SK-N-SH (cell line): ENCODE results near the gene FOXE3. TPM values are rescaled to one million over a fixed set of nuclear protein-coding genes. Genes with fewer than 3 reads are reported as not detected.

Source experiments
- CTCF ChIA-PET: fragments of 300-600, 350-600 bp; formaldehyde crosslinking; extraction: SDS; loops from one replicate; lab custom pipeline; 2021; lab: Yijun Ruan, JAX
- POLR2A ChIA-PET: fragments of 350-600 bp; sonication (Branson Sonifier 250); formaldehyde crosslinking; extraction: SDS; loops from one replicate; lab custom pipeline; 2020; ENCODE audit warnings: antibody characterized with exemption, inconsistent platforms; lab: Yijun Ruan, JAX
- DNase-seq: peaks from one replicate; pipeline ENCODE4 v3.0.0; 2012
- H2AFZ ChIP-seq: fragments of 200-600 bp; sonication (generic); 2 replicates; pipeline ENCODE4 v1.8.1; 2016; ENCODE audit warnings: antibody characterized with exemption, mild to moderate bottlenecking, low read depth
- H3F3A ChIP-seq: fragments of 200-600 bp; sonication (generic); replicated peaks from 2 replicates; pipeline ENCODE3; 2016; ENCODE audit warnings: antibody characterized with exemption, mild to moderate bottlenecking; ENCODE audit not compliant: insufficient read depth
- H3K27ac ChIP-seq, 2 experiments: fragments of 200-500 bp in 1 of 2; fragments of 200-600 bp in 1 of 2; sonication (Bioruptor generic) in 1 of 2; sonication (generic), shearing (Covaris generic) in 1 of 2; 2 replicates each; pipeline versions ENCODE4 v1.5.1 to v1.6.1; 2014 to 2016; ENCODE audit warnings: low read depth in 2 of 2, inconsistent platforms in 1 of 2, low read length in 1 of 2, mild to moderate bottlenecking in 1 of 2, mixed read lengths in 1 of 2
- H3K27me3 ChIP-seq: fragments of 200-600 bp; sonication (generic), shearing (Covaris generic); 2 replicates; pipeline ENCODE4 v1.6.1; 2016; ENCODE audit warnings: mixed run types; ENCODE audit not compliant: insufficient read depth
- H3K36me3 ChIP-seq, 2 experiments: fragments of 200-500 bp in 1 of 2; fragments of 200-600 bp in 1 of 2; sonication (Bioruptor generic) in 1 of 2; sonication (generic) in 1 of 2; replicated peaks in 1 of 2; 2 replicates each; pipeline versions ENCODE3 to v1.5.1; 2014 to 2016; ENCODE audit warnings: low read length in 1 of 2, mild to moderate bottlenecking in 1 of 2; ENCODE audit not compliant: insufficient read depth in 2 of 2, control insufficient read depth in 1 of 2
- H3K4me1 ChIP-seq, 2 experiments: fragments of 200-500 bp in 1 of 2; fragments of 200-600 bp in 1 of 2; sonication (Bioruptor generic) in 1 of 2; sonication (generic), shearing (Covaris generic) in 1 of 2; 2 replicates each; pipeline versions ENCODE4 v1.5.1 to v1.6.1; 2014 to 2016; ENCODE audit warnings: low read depth in 1 of 2, low read length in 1 of 2, mixed run types in 1 of 2; ENCODE audit not compliant: insufficient read depth in 2 of 2, control insufficient read depth in 1 of 2
- H3K4me2 ChIP-seq: fragments of 200-600 bp; sonication (generic), shearing (Covaris generic); 2 replicates; pipeline ENCODE4 v1.6.1; 2017; ENCODE audit warnings: mixed run types
- H3K4me3 ChIP-seq, 2 experiments: fragments of 200-500 bp in 1 of 2; fragments of 200-600 bp in 1 of 2; sonication (Bioruptor generic) in 1 of 2; sonication (generic), shearing (Covaris generic) in 1 of 2; 2 replicates each; pipeline versions ENCODE4 v1.5.1 to v1.8.1; 2014 to 2016; ENCODE audit warnings: low read depth in 2 of 2, inconsistent platforms in 1 of 2, low read length in 1 of 2, mild to moderate bottlenecking in 1 of 2, mixed read lengths in 1 of 2, moderate library complexity in 1 of 2
- H3K79me2 ChIP-seq: fragments of 200-600 bp; sonication (generic); 2 replicates; pipeline ENCODE4 v1.8.1; 2017; ENCODE audit warnings: mild to moderate bottlenecking; ENCODE audit not compliant: insufficient read depth
- H3K9ac ChIP-seq: fragments of 200-600 bp; sonication (generic); 2 replicates; pipeline ENCODE4 v1.6.1; 2017; ENCODE audit warnings: mixed run types
- H3K9me2 ChIP-seq: fragments of 200-600 bp; sonication (generic); 2 replicates; pipeline ENCODE4 v1.6.1; 2017; ENCODE audit warnings: mixed run types
- H3K9me3 ChIP-seq: fragments of 200-600 bp; sonication (generic); 2 replicates; pipeline ENCODE4 v1.6.1; 2017; ENCODE audit warnings: mixed run types, mild to moderate bottlenecking, moderate library complexity
- H4K20me1 ChIP-seq: fragments of 200-600 bp; sonication (generic); 2 replicates; pipeline ENCODE4 v1.6.1; 2017; ENCODE audit warnings: mild to moderate bottlenecking, mixed run types; ENCODE audit not compliant: insufficient read depth
- CTCF ChIP-seq: fragments of 200-600 bp; sonication (generic); IDR thresholded peaks from 2 replicates; pipeline ENCODE4 v1.6.1; 2017; ENCODE audit warnings: antibody characterized with exemption, mild to moderate bottlenecking, moderate library complexity
- ELF1 ChIP-seq: IDR thresholded peaks from 2 replicates; pipeline ENCODE4 v1.4.0; 2012
- EZH2phosphoT487 ChIP-seq: fragments of 200-600 bp; sonication (generic); IDR thresholded peaks from 2 replicates; pipeline ENCODE4 v1.6.1; 2017; ENCODE audit warnings: low read depth, mixed run types, mild to moderate bottlenecking, antibody characterized with exemption, moderate library complexity, borderline replicate concordance
- FOSL2 ChIP-seq: IDR thresholded peaks from 2 replicates; pipeline ENCODE4 v1.4.0; 2012; ENCODE audit warnings: low read depth, mild to moderate bottlenecking, moderate library complexity, borderline replicate concordance
- FOXM1 ChIP-seq: IDR thresholded peaks from 2 replicates; pipeline ENCODE4 v1.4.0; 2012; ENCODE audit warnings: low read depth, mild to moderate bottlenecking
- GATA2 ChIP-seq: sonication (generic); formaldehyde crosslinking; IDR thresholded peaks from 2 replicates; pipeline ENCODE4 v1.5.0; 2020; ENCODE audit warnings: mild to moderate bottlenecking, missing genetic modification reagents
- JUND ChIP-seq: IDR thresholded peaks from 2 replicates; pipeline ENCODE4 v1.4.0; 2012
- MEF2A ChIP-seq: IDR thresholded peaks from 2 replicates; pipeline ENCODE4 v1.4.0; 2012; ENCODE audit warnings: low read depth, borderline replicate concordance
- MXI1 ChIP-seq: IDR thresholded peaks from 2 replicates; pipeline ENCODE4 v1.6.1; 2012; ENCODE audit warnings: mild to moderate bottlenecking, low read depth, low read length, improper control_type of control experiment
- PBX3 ChIP-seq: IDR thresholded peaks from 2 replicates; pipeline ENCODE4; 2012
- POLR2AphosphoS5 ChIP-seq: IDR thresholded peaks from 2 replicates; pipeline ENCODE4 v1.6.1; 2012; ENCODE audit warnings: low read depth, low read length
- RAD21 ChIP-seq: IDR thresholded peaks from 2 replicates; pipeline ENCODE4 v1.6.1; 2012; ENCODE audit warnings: mild to moderate bottlenecking, low read length
- RCOR1 ChIP-seq: fragments of 150-350 bp; IDR thresholded peaks from 2 replicates; pipeline ENCODE4 v1.6.1; 2017; ENCODE audit warnings: antibody characterized with exemption, low read length
- RXRA ChIP-seq: IDR thresholded peaks from 2 replicates; pipeline ENCODE4 v1.4.0; 2012; ENCODE audit warnings: low read depth, mild to moderate bottlenecking, borderline replicate concordance
- SIN3A ChIP-seq: IDR thresholded peaks from 2 replicates; pipeline ENCODE4 v1.6.1; 2012; ENCODE audit warnings: low read depth, mild to moderate bottlenecking, low read length, moderate library complexity, borderline replicate concordance
- SMC3 ChIP-seq: IDR thresholded peaks from 2 replicates; pipeline ENCODE4 v1.6.1; 2012; ENCODE audit warnings: low read depth, low read length, improper control_type of control experiment
- TCF12 ChIP-seq: IDR thresholded peaks from 2 replicates; pipeline ENCODE4 v1.4.0; 2012
- YY1 ChIP-seq: IDR thresholded peaks from 2 replicates; pipeline ENCODE4 v1.4.0; 2012; ENCODE audit warnings: low read depth, mild to moderate bottlenecking
- WGBS: methylation state at CpG from one replicate; pipeline ENCODE4 v1.1.6; 2017; ENCODE audit warnings: low lambda C conversion rate; 5-methylcytosine and 5-hydroxymethylcytosine counted together
- polyA plus RNA-seq, 3 experiments: library from polyadenylated mRNA; depleted of rRNA; stranded (reverse); fragments of >200 nt; gene quantifications; 2 replicates each; pipeline ENCODE4 v1.2.3, GENCODE V29; 2012
- TF ChIP-seq, protein P1 (sequence below): fragments of 150-350 bp; IDR thresholded peaks from 2 replicates; pipeline ENCODE4 v1.6.1; 2017; ENCODE audit warnings: antibody characterized with exemption, low read length, low read depth, borderline replicate concordance
- TF ChIP-seq, protein P2 (sequence below): IDR thresholded peaks from 2 replicates; pipeline ENCODE4 v1.6.1; 2012; ENCODE audit warnings: mild to moderate bottlenecking, low read depth, low read length, moderate library complexity

Gene FOXE3
- polyA plus RNA-seq, 1 of the 3 experiments (the other 2 are of a cell fraction) = not detected

DNA sequence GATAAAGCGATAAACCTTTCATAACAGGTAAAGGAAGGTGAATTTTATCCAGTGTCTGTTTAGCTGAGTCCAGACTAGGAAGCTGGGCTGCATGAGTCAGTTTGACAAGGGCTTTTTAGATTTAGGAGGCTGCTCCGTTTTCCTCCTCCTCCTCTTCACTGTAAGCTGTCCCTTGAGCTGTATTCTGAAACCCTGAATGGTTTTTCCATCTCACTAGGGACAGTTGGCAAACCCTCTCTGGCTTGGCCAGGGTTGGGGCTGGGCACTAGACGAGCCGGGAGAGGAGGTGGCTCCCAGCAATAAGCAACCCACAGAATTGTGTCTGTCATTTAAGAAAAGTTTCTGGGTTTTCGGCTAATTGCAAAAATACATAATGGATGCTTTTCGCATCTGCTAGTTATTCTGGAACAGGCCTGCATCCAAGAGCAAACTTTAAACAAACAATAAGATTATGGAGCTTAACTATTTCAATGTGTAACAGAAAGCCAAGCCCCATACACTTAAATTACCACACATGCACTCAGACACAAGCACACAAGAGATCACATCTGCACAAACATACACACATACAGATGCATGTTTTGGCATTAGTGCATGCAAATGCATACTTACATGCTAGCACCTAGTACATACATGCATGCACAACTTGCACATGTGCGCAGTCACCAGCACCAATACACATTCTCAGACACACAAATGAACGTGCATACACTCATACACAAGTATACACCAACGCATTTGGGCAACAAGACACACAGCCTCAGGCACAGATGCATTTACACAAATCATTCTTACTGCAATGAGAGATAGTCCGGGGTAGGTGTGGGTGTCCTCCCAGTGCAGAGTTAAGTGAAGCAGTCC is 27.8 kb upstream of the FOXE3 start:
- POLR2A ChIA-PET = no interaction called here
- Histone ChIP-seq H2AFZ (no peak overlapping the region), H3K27ac (no peak overlapping the region), H3K9me3 (no peaks in the 10 kb centered on the region)
- no peak for DNase-seq
- TF ChIP-seq GATA2 (CRISPR knock-in tag) = no peak
- no peak for TF ChIP-seq TCF12
- TF ChIP-seq MXI1 = 0 out of 2 replicates have a peak, but pooled peaks have one; percentile 8
- TF ChIP-seq EZH2phosphoT487 = no peak
- TF ChIP-seq, all 33 proteins: peak for 1
- 33% methylated on average over 10 of the region's 10 CpGs for WGBS
- no peaks in the 10 kb centered on the region for H3K79me2 ChIP-seq
- no peaks in the 10 kb centered on the region for H3K9me2 ChIP-seq
- peaks cover 0 to 3% of the 10 kb centered on the region in 2 experiments for H3K36me3 ChIP-seq
- H4K20me1 ChIP-seq = 0 out of 2 replicates have a peak, but pooled peaks cover 7% of the 10 kb centered on the region
- H3K4me3 ChIP-seq = no peak overlapping the region
- no peak overlapping the region for H3K4me2 ChIP-seq
- H3K4me1 ChIP-seq = peaks cover 0 to 10% of the 10 kb centered on the region in 2 experiments; a peak in 1 of 4 replicates
- peaks cover 6% of the 10 kb centered on the region for H3F3A ChIP-seq
- H3K27me3 ChIP-seq = no peaks in the 10 kb centered on the region
- H3K9ac ChIP-seq = no peak overlapping the region
- CTCF ChIA-PET = interaction anchor here (0.5 to 13.8 kb wide), 40 partner anchors 9 to 740 kb away, joined by 3 to 104 read pairs (median 4); partner anchors contain the start of genes FOXD2 and FOXE3

GRCh38 chr1:47388891-47389238 is 27.2 kb upstream of the FOXE3 start:
- CTCF ChIA-PET = interaction anchor here (0.5 to 13.8 kb wide), 43 partner anchors 8 to 1005 kb away, joined by 3 to 104 read pairs (median 4); partner anchors contain the start of genes FOXD2 and FOXE3
- H4K20me1 ChIP-seq = 0 out of 2 replicates have a peak, but pooled peaks cover 7% of the 10 kb centered on the region
- no peaks in the 10 kb centered on the region for H3K79me2 ChIP-seq
- H3F3A ChIP-seq = peaks cover 6% of the 10 kb centered on the region
- H3K4me1 ChIP-seq = peaks cover 0 to 10% of the 10 kb centered on the region in 2 experiments; a peak in 1 of 4 replicates
- no peak overlapping the region for H3K4me2 ChIP-seq
- POLR2A ChIA-PET = interaction anchor here (1.2 kb wide), 1 partner anchor 337 kb away, joined by 4 read pairs; no protein-coding TSS in a partner anchor
- 50% methylated on average over 2 of the region's 3 CpGs for WGBS
- no peaks in the 10 kb centered on the region for H3K36me3 ChIP-seq
- H3K27me3 ChIP-seq = no peaks in the 10 kb centered on the region
- H3K4me3 ChIP-seq = no peak overlapping the region
- no peaks in the 10 kb centered on the region for H3K9me3 ChIP-seq
- H3K27ac ChIP-seq = no peak overlapping the region
- no peaks in the 10 kb centered on the region for H3K9me2 ChIP-seq
- no peak overlapping the region for H2AFZ ChIP-seq
- peak; percentile 80 for DNase-seq
- H3K9ac ChIP-seq = no peak overlapping the region
- TF ChIP-seq JUND (no peak), SMC3 (peak; percentile 74), RCOR1 (no peak), RXRA (no peak), FOSL2 (no peak), CTCF (peak; percentile 69), PBX3 (no peak), POLR2AphosphoS5 (no peak), SIN3A (no peak), YY1 (no peak), RAD21 (peak; percentile 84), ELF1 (no peak), FOXM1 (no peak), MEF2A (no peak)
- TF ChIP-seq, protein P1, sequence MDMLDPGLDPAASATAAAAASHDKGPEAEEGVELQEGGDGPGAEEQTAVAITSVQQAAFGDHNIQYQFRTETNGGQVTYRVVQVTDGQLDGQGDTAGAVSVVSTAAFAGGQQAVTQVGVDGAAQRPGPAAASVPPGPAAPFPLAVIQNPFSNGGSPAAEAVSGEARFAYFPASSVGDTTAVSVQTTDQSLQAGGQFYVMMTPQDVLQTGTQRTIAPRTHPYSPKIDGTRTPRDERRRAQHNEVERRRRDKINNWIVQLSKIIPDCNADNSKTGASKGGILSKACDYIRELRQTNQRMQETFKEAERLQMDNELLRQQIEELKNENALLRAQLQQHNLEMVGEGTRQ = no peak
- TF ChIP-seq, protein P2, sequence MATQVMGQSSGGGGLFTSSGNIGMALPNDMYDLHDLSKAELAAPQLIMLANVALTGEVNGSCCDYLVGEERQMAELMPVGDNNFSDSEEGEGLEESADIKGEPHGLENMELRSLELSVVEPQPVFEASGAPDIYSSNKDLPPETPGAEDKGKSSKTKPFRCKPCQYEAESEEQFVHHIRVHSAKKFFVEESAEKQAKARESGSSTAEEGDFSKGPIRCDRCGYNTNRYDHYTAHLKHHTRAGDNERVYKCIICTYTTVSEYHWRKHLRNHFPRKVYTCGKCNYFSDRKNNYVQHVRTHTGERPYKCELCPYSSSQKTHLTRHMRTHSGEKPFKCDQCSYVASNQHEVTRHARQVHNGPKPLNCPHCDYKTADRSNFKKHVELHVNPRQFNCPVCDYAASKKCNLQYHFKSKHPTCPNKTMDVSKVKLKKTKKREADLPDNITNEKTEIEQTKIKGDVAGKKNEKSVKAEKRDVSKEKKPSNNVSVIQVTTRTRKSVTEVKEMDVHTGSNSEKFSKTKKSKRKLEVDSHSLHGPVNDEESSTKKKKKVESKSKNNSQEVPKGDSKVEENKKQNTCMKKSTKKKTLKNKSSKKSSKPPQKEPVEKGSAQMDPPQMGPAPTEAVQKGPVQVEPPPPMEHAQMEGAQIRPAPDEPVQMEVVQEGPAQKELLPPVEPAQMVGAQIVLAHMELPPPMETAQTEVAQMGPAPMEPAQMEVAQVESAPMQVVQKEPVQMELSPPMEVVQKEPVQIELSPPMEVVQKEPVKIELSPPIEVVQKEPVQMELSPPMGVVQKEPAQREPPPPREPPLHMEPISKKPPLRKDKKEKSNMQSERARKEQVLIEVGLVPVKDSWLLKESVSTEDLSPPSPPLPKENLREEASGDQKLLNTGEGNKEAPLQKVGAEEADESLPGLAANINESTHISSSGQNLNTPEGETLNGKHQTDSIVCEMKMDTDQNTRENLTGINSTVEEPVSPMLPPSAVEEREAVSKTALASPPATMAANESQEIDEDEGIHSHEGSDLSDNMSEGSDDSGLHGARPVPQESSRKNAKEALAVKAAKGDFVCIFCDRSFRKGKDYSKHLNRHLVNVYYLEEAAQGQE = no peak
